Measurements from ENCODE around the gene PTBP3.

PTBP3 gene

DNA sequence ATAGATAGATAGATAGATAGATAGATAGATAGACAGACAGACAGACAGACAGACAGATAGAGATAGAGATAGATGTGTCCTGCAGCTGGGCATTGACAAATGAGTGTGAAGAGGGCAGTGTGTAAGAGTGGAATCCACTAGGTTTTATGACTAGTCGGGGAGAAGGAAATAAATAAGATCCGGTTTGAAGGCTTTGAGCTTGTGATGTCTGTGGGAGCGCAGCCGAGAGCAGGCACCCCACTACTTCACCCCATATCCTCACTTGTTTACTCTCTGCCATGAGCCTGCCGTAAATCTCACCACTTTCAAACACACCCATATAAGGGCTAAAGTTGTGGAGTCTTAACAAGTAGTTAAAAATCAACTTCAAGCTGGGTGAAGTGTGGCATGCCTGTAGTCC, 156.9 kb downstream of the PTBP3 start:
- DNase-seq (ENCODE audit: low spot score) = no peak
- TF ChIP-seq, protein P1, sequence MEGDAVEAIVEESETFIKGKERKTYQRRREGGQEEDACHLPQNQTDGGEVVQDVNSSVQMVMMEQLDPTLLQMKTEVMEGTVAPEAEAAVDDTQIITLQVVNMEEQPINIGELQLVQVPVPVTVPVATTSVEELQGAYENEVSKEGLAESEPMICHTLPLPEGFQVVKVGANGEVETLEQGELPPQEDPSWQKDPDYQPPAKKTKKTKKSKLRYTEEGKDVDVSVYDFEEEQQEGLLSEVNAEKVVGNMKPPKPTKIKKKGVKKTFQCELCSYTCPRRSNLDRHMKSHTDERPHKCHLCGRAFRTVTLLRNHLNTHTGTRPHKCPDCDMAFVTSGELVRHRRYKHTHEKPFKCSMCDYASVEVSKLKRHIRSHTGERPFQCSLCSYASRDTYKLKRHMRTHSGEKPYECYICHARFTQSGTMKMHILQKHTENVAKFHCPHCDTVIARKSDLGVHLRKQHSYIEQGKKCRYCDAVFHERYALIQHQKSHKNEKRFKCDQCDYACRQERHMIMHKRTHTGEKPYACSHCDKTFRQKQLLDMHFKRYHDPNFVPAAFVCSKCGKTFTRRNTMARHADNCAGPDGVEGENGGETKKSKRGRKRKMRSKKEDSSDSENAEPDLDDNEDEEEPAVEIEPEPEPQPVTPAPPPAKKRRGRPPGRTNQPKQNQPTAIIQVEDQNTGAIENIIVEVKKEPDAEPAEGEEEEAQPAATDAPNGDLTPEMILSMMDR (IDR thresholded peaks at IDR 0.05) = no peak
- H3K27ac ChIP-seq = no peak overlapping the region

DNA sequence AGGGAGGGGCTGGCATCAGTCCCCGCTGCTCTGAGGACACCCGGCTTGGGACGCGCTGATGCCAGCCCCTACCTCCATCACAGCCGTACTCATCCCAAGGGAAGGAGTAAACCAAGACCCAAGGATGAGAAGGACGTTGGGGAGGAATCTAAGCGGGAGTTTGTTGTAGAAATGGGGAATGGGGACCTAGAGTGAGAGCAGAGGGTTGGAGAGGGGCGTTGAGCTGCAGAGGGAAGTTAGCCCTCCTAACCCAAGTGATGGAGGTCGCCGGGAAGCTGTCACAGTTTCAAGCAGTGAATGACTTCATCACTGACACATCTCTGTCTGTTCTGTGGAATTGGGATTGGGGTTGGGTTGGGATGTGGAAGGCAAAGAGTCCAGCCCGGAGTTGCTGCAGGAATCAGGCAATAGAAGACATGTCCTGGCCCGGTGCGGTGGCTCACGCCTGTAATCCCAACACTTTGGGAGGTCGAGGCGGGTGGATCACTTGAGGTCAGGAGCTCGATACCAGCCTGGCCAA, 157.6 kb downstream of the PTBP3 start:
- DNase-seq (ENCODE audit: low spot score) = no peak
- TF ChIP-seq, protein P1 (IDR thresholded peaks at IDR 0.05) = no peak
- Histone ChIP-seq H3K27ac (no peak overlapping the region), H3K4me3 (peak overlapping the region; percentile 69)

More for the DNA sequence above, 156.9 kb downstream of the PTBP3 start:
- no peak overlapping the region for H3K4me3 ChIP-seq

DNA sequence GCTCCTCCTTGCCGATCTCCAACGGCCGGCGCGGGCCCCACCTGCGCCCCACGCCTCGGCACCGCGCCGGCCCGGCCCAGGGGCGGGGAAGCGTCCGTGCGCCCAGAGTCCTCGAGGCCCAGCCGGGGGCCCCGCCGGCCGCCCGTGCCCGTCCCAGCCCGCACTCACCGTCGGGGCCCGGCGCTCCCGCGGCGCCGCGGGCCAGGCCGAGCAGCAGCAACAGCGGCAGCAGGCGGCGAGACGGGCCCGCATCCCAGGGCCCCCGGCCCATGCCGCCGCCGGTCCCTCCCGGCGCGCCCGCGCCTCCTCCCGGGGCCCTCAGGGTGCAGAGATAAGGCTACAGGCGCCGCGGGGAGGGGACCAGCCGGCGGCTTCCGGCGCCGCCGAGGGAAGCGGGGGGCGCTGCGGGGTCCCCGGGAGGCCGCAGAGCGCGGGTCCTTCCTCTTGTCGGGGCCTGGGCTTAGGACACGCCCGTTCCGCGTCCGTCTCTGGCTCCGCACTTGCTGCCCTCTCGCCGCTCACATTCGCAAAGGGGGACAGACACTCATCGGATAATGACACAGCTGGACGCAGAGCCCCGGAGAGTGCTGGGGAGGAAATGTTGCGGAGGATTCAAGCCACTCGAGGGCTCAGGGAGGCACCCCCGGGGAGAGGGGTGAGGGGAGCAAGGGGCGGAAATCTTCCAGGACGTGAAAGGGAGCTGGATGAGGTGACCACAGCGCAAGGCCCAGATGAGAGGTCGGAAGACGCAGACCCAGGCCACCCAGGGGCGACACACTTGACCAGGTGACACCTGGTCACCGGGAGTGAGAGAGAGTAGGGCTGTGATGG, 158.2 kb downstream of the PTBP3 start, which contains the start of gene SUSD1:
TSS of gene SUSD1 (minus strand) at position 333 of the 831 bp plus-strand sequence. CDS start at position 271, 62 bp downstream.
- peak within 1 kb of the TSS; percentile 39 to 73 for H3K27ac ChIP-seq

DNA sequence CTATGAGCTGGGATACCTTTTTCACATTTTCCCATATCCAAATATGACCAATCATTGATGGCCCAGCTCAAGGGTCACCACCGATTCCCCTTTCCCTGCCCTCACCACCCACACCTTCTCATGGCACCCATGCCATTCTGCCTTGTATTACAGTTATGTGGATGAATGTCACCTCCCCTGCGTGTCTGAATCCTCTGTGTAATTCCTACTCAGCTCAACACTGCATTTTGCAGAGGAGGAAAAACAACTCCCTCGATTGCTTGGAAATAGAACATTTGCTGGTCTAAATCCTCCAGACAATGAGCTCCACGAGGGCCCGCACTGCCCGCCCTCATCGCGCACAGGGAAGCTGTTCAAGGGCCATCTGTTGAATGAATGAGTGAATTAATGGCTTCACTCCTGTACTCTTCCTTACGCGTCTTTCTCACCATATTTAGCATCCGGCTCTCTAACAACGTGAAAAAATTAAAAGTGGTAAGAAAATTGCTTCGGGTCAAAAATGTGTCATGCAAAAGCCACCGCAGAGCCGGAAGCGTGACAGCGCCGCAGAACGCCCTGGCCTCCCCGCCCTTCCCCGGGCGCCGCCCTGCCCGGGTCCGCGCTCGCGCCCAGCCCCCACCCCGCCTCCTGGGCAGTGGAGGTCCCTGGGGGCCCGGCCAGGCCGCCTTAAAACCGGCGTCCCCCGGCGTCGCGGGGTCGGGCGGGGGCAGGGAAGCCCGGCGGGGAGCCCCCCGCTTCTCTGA, 159.0 kb downstream of the PTBP3 start:
- TF ChIP-seq, protein P1 (IDR thresholded peaks at IDR 0.05) = no peak
- DNase-seq (ENCODE audit: low spot score) = peak; percentile 82
- peak overlapping the region; percentile 39 to 73 for H3K27ac ChIP-seq
- H3K4me3 ChIP-seq = peak overlapping the region; percentile 69

More for the DNA sequence above, 158.2 kb downstream of the PTBP3 start, which contains the start of gene SUSD1:
- peak; percentile 78 for DNase-seq (ENCODE audit: low spot score)
- TF ChIP-seq, protein P1 (IDR thresholded peaks at IDR 0.05) = no peak
- peak within 1 kb of the TSS; percentile 69 for H3K4me3 ChIP-seq

DNA sequence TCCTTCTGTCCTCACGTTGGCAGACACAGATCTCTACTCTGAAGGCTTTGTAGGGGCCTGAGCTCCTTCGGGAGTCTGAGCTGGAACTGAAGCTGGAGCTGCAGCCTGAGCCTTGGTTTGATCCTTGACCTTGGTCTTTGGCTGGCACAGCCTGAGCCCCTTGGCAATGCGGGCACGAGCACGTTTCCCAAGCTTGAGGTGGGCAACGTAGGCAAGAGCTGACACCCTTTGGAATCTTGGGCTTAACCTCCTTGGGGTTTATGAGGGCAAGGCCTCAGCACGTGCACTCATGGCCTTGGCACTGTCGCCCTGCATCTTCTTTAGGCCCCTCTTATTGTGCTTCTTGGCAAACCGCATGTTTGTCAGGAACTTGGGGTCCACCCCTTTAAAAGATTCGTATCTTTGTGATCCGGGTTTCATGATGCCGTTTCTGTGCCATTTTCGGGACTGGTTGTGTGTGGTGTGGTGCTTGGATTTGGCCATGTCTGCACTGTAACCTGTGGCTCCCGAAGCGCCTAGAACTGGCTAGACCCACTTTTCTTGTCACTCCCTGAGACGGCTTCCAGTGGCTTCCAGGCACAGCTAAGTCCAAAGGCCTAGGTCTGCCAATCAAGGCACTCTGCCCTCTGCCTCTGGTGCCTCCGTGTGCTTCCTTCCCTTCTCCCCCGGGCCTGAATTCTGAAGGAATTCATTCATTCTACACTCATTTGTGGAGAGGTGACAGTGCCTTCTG, 159.8 kb downstream of the PTBP3 start:
- TF ChIP-seq, protein P1 (IDR thresholded peaks at IDR 0.05) = no peak
- no peak for DNase-seq (ENCODE audit: low spot score)
- H3K4me3 ChIP-seq = peak overlapping the region; percentile 69
- H3K27ac ChIP-seq = peak overlapping the region in 1 of 2 donors; percentile 54

DNA sequence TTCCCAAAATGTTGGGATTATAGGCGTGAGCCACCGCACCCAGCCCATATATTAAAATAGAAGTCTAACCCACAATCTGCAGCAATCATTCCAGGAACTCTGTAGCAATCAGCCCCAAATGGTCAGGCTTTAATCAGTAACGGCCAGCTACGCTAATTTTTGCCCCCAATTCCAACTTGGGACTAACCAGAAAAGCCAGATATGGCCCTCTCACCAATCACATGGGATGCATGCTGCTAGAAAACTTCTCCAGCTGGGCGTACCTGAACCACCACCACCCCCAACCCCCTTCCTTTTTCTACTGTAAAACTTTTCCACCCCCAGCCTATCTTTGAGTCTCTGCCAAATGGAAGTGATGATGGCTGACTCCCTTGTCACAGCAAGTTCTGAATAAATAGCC, 162.5 kb downstream of the PTBP3 start:
- TF ChIP-seq, protein P1 (IDR thresholded peaks at IDR 0.05) = no peak
- DNase-seq (ENCODE audit: low spot score) = no peak
- H3K27ac ChIP-seq = no peak overlapping the region
- no peak overlapping the region for H3K4me3 ChIP-seq

Data from coronary artery (tissue), 2 donors.